ENCODE measurements around the gene DCAF11.

- TF ChIP-seq EZH2phosphoT487 (conservative IDR thresholded peaks at IDR 0.05; ENCODE audit: low read length), result no peak
- TF ChIP-seq CTCF (IDR thresholded peaks at IDR 0.05; ENCODE audit: insufficient read depth, low read length, poor library complexity, severe bottlenecking), result no peak
Observed at GRCh38 chr14:24127673-24128072, 13.1 kb downstream of the DCAF11 start.
